Dermis microvascular lymphatic vessel endothelial cell (primary cell): Measurements from ENCODE around the gene DLX3. TPM values are rescaled to one million over a fixed set of nuclear protein-coding genes. Genes with fewer than 3 reads are reported as not detected.
A peak's percentile ranks its signal among the peaks of the same experiment; 100 is the strongest.

ENCODE experiments used
- DNase-seq, 2 donors: peaks; one replicate each; pipeline versions ENCODE4 v3.0.0 to v3.0.0-alpha.2; 2010; ENCODE audit warnings: low read depth in 2 of 2
- total RNA-seq: library from RNA; depleted of rRNA; stranded (reverse); fragments of >200 nt; gene quantifications from 2 replicates; pipeline ENCODE4 v1.2.1, GENCODE V29; 2014

Gene DLX3
- total RNA-seq, 1 donor from 2014 or later, result not detected

DNA sequence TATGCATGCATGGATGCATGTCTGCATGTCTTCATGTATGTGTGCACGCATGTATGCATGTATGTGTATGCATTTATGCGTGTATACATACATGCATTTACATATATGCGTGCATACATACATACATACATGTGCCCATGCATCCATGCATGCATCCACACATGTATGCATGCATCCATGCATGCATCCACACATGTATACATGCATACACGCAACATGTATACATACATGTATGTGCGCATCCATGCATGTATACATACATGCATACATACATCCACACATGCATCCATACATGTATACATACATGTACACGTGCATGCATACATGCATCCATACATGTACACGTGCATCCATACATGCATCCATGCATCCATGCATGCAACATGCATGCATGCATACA lies 29.8 kb upstream of the DLX3 start:
- DNase-seq, result no peak

DNA sequence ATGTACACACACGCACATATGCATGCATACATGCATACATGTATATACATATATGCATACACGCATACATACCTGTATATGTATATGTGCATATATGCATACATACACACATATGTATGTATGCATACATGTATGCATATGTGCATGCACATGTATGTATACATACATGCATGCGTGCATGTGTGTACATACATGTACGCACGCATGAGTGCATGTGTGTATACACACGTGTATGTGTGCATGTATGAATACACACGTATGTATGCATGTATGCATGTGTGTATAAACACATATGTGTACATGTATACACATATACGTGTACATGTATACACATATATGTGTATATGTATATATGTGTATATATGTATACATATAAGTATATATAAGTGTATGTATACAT lies 28.5 kb upstream of the DLX3 start:
- no peak for DNase-seq

DNA sequence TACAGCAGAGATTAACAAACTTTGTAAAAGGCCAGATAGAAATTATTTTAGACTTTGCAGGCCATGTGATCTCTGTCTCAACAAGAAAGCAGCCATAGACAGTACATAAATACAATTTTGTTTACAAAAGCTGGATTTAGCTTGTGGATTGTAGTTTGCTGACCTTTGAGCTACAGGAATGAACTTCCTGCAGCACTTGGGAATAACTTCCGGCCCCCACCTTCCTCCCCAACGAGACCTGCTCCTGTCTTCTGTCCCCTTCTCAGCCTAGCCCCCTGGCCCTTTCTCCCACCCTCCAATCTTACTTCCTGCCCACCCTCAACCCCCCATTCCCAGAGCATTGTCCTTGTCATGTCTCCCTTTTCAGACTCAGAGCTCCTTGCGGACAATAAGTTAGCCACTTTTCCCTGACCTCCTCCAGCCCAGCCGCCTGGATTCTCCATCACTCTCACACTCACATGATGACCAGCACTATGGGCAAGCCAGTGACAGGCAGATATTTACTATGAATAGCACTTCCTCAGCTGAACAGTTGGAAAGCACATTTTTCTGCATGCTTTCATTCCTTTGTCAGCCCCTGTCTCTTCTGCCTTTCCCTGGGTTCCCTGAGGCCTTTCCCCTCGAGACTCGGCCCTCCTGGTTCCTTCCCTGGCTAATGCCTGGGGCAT lies 27.6 kb upstream of the DLX3 start:
- no peak for DNase-seq

GRCh38 chr17:50021681-50022370 lies 26.8 kb upstream of the DLX3 start:
- DNase-seq, result no peak

DNA sequence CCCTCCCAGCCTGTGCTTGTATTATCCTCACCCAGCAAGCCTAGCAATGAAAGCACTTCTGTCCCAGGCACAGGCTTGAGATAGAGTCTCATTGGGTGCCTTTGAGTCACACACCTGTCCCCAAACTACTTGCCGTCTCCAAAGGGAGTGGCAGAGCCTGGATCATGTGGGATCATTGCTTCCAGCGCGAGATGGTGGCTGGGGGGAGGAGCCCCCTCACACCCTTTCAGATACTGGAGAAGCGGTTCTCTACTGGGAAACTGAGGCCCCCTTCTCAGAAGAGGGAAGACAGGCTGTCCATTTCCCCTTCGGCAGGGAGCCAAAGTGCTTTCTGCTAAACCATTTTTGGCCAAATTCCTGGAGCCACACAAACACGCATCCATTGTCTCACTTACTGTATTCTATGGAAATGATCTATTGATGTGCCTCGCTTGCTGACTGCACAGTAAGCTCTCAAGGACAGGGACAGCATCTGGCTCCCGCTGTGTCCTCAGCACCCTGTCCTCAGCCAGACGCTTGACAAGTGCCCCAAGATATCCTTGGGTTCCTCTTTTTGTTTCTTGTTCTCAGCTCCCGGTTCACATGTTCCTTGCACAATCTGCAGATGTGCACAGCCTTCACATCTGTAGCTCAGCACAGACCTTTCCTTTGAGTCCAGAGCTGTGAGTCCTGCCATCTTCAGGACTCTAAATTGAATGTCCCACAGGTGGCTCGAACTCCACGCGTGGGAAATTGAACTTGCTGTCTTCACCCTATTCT lies 26.0 kb upstream of the DLX3 start:
- no peak for DNase-seq

- DNase-seq, result no peak
Measured at GRCh38 chr17:50018909-50019308, 23.9 kb upstream of the DLX3 start.

DNA sequence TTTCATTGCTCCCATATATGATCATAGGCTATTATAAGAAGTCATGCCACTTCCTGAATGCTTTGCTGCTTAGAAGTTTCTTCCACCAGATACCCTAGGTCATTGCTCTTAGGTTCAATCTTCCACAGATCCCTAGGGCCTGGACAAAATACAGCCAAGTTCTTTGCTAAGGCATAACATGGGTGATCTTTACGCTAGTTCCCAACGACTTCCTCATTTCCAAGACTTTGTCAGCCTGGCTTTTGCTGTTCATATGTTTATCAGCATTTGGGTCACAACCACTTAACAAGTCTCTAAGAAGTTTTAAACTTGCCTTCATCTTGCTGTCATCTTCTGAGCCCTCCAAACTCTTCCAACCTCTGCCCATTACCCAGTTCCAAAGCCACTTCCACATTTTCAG lies 20.1 kb upstream of the DLX3 start:
- no peak for DNase-seq

DNA sequence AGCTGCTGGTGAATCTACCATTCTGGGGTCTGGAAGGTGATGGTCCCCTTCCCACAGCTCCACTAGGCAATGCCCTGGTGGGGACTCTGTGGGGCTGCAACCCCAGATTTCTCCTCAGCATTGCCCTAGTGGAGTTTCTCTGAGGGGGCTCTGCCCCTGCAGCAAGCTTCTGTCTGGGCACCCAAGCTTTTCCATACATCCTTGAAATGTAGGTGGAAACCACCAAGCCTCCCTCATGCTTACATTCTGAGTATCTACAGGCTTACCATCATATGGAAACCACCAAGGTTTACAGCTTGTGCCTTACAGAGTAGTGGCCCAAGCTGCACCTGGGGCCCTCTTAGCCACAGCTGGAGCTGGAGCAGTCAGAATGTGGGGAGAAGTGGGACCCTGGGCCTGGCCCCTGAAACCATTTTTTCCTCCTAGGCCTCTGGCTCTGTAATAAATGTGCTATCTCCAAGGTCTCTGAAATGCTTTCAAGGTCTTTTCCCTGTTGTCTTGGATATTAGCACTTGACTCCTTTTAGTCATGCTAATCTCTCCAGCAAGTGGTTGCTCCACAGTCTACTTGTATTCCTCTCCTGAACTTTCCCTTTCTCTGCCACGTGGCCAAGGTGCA lies 19.6 kb upstream of the DLX3 start:
- no peak for DNase-seq

GRCh38 chr17:50013079-50013478 lies 18.1 kb upstream of the DLX3 start:
- no peak for DNase-seq

DNA sequence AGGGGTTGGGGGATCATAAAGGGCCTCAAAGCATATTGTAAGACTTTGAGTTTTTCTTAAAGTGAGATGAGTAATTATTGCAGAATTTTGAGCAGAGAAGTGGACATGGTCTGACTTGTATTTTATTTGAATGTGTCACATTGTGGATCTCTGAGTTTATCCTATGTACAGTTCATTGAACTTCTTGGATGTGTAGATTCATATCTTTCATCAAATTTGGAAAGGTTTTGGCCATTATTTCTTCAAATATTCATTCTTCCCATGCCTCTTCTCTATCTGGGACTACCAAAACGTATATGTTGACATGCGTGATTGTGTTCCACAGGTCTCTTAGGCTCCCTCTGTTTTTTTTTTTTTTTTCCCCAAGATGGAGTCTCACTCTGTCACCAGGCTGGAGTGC lies 14.3 kb upstream of the DLX3 start:
- no peak for DNase-seq

DNA sequence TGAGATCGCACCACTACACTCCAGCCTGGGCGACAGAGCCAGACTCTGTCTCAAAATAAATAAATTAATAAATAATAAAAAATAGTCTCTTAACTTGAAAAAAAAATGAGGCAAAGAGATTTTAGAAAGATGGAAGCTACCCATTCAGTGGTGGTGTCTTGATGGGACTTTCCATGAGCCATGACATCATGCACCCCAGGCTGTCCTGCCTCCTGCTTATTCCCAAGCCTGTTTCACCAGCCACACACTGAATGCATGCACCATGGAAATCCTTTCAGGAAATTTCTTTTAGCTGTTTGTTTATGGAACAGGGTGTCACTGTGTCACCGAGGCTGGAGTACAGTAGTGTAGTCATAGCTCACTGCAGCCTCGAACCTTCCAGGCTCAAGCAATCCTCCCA lies 8.9 kb upstream of the DLX3 start:
- no peak for DNase-seq

GRCh38 chr17:49998836-49999511 lies 4.0 kb upstream of the DLX3 start:
- DNase-seq, result no peak

DNA sequence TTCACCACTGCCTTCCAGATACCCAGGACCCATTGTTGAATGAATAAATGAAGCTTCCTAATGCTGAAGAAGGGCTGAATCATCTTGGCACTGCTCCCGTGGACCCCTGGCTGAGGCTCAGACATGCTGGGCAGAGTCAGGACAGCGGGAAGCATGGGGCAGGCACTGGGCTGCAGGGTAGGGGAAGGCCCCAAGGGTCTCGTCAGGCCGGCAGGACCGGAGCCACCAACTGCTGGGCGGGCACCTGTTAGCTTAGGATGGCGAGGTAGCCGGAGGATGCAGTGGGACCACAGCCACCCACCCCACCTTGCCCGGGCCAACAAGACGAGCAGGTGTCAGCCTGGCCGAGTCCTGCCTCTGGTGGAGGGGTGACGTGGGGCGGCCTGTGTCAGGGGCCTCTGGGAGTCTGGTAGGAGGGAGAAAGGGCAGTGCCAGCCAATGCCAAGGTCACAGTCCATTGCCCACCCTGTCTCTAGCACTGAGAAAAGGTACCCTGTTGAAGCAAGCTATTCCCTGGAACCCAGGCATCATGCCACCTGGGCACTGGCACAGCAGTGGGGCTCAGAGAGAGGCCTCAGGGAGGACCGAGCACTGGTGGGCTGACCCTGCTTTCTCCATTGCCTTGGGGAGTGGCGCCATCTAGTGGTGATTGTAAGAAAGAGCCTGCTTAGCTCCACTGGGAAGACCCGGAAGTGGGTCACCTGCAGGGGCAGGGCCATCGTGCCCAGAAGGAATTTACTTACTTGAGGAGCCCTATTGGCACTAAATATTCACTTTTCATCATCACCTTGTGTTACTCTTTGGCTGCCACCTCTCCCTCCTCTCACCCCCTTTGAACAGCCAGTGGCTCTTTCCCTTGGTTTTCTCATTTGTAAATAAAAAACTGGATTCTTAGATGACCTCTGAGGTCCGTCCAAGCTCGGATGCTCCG lies 3.0 kb upstream of the DLX3 start:
- DNase-seq, result peak; percentile 64 to 85

DNA sequence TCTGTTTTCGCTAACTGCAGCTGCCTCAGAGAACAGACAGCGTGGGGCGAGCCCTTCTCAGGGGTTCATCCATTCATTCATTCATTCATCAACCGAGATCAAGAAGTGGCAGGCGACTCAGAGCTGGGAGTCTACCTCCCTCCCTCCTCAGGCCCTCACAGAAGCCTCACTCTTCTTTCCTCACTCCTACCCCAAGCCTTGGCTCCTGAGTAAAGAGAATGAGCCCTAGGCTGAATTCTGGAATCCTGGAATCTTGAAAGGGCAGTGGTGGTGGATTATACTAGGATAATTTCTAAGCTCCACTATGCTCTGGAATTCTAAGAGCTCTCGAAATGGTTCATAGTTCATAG lies 2.3 kb upstream of the DLX3 start:
- DNase-seq, result no peak

DNA sequence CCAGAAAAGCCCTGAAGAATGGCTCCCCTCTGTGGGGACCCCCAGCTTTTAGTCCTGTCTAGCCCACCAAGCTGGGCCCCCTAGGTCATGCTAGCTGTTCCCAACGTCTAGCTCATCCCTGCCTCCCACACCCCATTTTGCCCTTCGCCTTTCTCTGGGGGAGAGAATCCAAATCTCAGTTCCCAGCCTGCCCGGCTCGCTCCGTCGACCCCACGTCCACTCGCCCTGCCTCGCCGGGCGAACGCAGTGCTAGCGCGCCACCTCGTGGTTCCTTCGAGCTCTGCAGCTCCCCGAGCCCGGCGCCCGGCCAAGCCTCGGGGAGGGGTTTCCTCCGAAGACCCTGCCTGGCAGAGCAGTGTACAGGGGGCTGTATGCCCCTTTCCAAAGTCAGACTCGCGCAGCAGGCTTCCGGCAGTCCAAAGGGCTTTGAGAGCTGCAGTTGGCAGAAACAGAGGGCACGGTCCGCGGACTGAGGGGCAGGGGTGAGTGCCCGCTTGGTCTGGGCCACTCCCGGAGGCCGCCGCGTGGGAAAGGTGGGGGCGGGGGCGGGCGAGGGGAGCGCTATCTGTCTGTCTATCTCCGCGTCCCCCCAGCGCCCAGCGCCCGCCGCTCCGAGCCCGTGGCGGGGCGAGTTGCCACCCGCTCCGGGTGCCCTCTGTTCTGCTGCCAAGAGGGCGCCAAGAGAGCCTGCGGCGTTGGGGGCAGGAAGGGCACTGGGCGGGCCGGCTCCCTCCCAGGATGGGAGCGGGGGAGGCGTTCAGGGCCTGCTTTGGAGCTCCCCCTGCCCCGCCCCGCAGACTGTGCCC lies 1.7 kb upstream of the DLX3 start:
- DNase-seq, result peak in 1 of 2 donors; percentile 34

DNA sequence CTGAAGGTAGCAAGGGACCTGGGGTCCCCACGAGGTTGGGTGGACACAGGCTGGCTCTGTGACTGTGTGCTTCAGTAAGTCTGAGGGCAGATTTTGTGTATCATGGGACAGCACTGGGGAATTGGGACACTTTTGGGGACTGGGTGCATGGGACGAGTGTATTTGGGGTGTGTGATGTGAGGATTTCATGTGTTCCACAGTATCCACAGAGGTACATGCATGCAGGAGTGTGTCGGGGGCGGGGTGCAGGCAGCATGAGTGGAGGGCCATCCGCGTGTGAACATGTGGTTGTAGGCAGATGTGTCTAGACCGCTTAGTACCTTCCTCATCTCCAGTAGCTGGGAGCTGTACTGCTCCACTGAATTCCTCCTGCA lies 1.1 kb upstream of the DLX3 start:
- no peak for DNase-seq

- DNase-seq, result no peak
Measured at GRCh38 chr17:49994085-49995054, 654 bp downstream of the DLX3 start.

- DNase-seq, result peak in 1 of 2 donors; percentile 24
Measured at GRCh38 chr17:49993423-49994060, 1.5 kb downstream of the DLX3 start.
